HUES6 (cell line): Measurements from ENCODE around the gene CTNNA1.

ENCODE experiments used
- H3K27ac ChIP-seq: 2 replicates; pipeline ENCODE4 v1.7.0; 2013; ENCODE audit warnings: low read depth, mild to moderate bottlenecking, low read length, inconsistent platforms
- H3K27me3 ChIP-seq: 2 replicates; pipeline ENCODE4 v1.6.1; 2013; ENCODE audit warnings: low read length; ENCODE audit not compliant: control insufficient read depth, insufficient read depth
- H3K36me3 ChIP-seq: 2 replicates; pipeline ENCODE4 v1.6.1; 2013; ENCODE audit warnings: low read length; ENCODE audit not compliant: control insufficient read depth, insufficient read depth
- H3K4me1 ChIP-seq: 2 replicates; pipeline ENCODE4 v1.6.1; 2013; ENCODE audit warnings: low read length; ENCODE audit not compliant: control insufficient read depth, insufficient read depth
- H3K4me3 ChIP-seq: 2 replicates; pipeline ENCODE4 v1.5.1; 2013; ENCODE audit warnings: low read depth, low read length
- H3K9ac ChIP-seq: one replicate; pipeline ENCODE4 v1.6.1; 2013; ENCODE audit warnings: mild to moderate bottlenecking, low read length
- H3K9me3 ChIP-seq: 2 replicates; pipeline ENCODE4 v1.6.1; 2013; ENCODE audit warnings: low read depth, low read length; ENCODE audit not compliant: control insufficient read depth, insufficient read depth

CTNNA1 gene

GRCh38 chr5:138817241-138817640 is 64.0 kb downstream of the CTNNA1 start:
- H3K27me3 ChIP-seq: no peaks in the 10 kb centered on the region
- no peaks in the 10 kb centered on the region for H3K9me3 ChIP-seq
- H3K4me1 ChIP-seq: peaks cover 4% of the 10 kb centered on the region; the same call in 1 of the 2 replicates
- no peak overlapping the region for H3K9ac ChIP-seq
- peaks cover 50% of the 10 kb centered on the region for H3K36me3 ChIP-seq
- no peak overlapping the region for H3K27ac ChIP-seq
- no peak overlapping the region for H3K4me3 ChIP-seq

- Histone ChIP-seq H3K27ac (no peak overlapping the region), H3K4me1 (peaks cover 4% of the 10 kb centered on the region; the same call in 1 of the 2 replicates), H3K4me3 (no peak overlapping the region), H3K9ac (no peak overlapping the region), H3K36me3 (peaks cover 37% of the 10 kb centered on the region), H3K27me3 (no peaks in the 10 kb centered on the region), H3K9me3 (no peaks in the 10 kb centered on the region)
Measured at GRCh38 chr5:138819081-138819480, 65.9 kb downstream of the CTNNA1 start.

GRCh38 chr5:138820695-138821094 is 67.5 kb downstream of the CTNNA1 start:
- Histone ChIP-seq H3K27ac (no peak overlapping the region), H3K9ac (no peak overlapping the region)

GRCh38 chr5:138824516-138824915 is 71.3 kb downstream of the CTNNA1 start:
- Histone ChIP-seq H3K27ac (no peak overlapping the region), H3K36me3 (peaks cover 50% of the 10 kb centered on the region), H3K4me1 (no peaks in the 10 kb centered on the region; the same call in 1 of the 2 replicates), H3K4me3 (no peak overlapping the region), H3K9ac (no peak overlapping the region), H3K27me3 (no peaks in the 10 kb centered on the region), H3K9me3 (no peaks in the 10 kb centered on the region)

More at GRCh38 chr5:138820695-138821094, 67.5 kb downstream of the CTNNA1 start:
- Histone ChIP-seq H3K36me3 (peaks cover 32% of the 10 kb centered on the region), H3K27me3 (no peaks in the 10 kb centered on the region), H3K9me3 (no peaks in the 10 kb centered on the region), H3K4me3 (no peak overlapping the region), H3K4me1 (peaks cover 4% of the 10 kb centered on the region; the same call in 1 of the 2 replicates)

- H3K4me1 ChIP-seq: no peaks in the 10 kb centered on the region; the same call in 1 of the 2 replicates
- no peaks in the 10 kb centered on the region for H3K27me3 ChIP-seq
- no peak overlapping the region for H3K27ac ChIP-seq
- H3K4me3 ChIP-seq: no peak overlapping the region
- H3K9ac ChIP-seq: no peak overlapping the region
- peaks cover 49% of the 10 kb centered on the region for H3K36me3 ChIP-seq
- H3K9me3 ChIP-seq: no peaks in the 10 kb centered on the region
Measured at GRCh38 chr5:138824924-138825863, 72.0 kb downstream of the CTNNA1 start.

- no peak overlapping the region for H3K9ac ChIP-seq
- no peak overlapping the region for H3K27ac ChIP-seq
- no peaks in the 10 kb centered on the region for H3K9me3 ChIP-seq
- H3K27me3 ChIP-seq: no peaks in the 10 kb centered on the region
- peaks cover 47% of the 10 kb centered on the region for H3K36me3 ChIP-seq
- peaks cover 27% of the 10 kb centered on the region for H3K4me1 ChIP-seq
- no peak overlapping the region for H3K4me3 ChIP-seq
Measured at GRCh38 chr5:138828556-138828955, 75.3 kb downstream of the CTNNA1 start.

- no peak overlapping the region for H3K27ac ChIP-seq
- no peaks in the 10 kb centered on the region for H3K27me3 ChIP-seq
- H3K4me1 ChIP-seq: peaks cover 33% of the 10 kb centered on the region
- no peaks in the 10 kb centered on the region for H3K9me3 ChIP-seq
- H3K4me3 ChIP-seq: no peak overlapping the region
- peaks cover 44% of the 10 kb centered on the region for H3K36me3 ChIP-seq
- H3K9ac ChIP-seq: no peak overlapping the region
Measured at GRCh38 chr5:138829341-138829740, 76.1 kb downstream of the CTNNA1 start.

- peaks cover 48% of the 10 kb centered on the region for H3K4me1 ChIP-seq
Measured at GRCh38 chr5:138831703-138832102, 78.5 kb downstream of the CTNNA1 start.

GRCh38 chr5:138832218-138832617 is 79.0 kb downstream of the CTNNA1 start:
- peaks cover 27% of the 10 kb centered on the region for H3K36me3 ChIP-seq
- no peaks in the 10 kb centered on the region for H3K27me3 ChIP-seq
- H3K4me1 ChIP-seq: peaks cover 51% of the 10 kb centered on the region
- no peak overlapping the region for H3K4me3 ChIP-seq
- H3K27ac ChIP-seq: peak overlapping the region; percentile 36; the same call in 1 of the 2 replicates
- no peaks in the 10 kb centered on the region for H3K9me3 ChIP-seq
- H3K9ac ChIP-seq: no peak overlapping the region

More at GRCh38 chr5:138831703-138832102, 78.5 kb downstream of the CTNNA1 start:
- Histone ChIP-seq H3K36me3 (peaks cover 30% of the 10 kb centered on the region), H3K9ac (no peak overlapping the region), H3K4me3 (no peak overlapping the region), H3K27me3 (no peaks in the 10 kb centered on the region), H3K9me3 (no peaks in the 10 kb centered on the region), H3K27ac (peak overlapping the region; percentile 36)

- peaks cover 18% of the 10 kb centered on the region for H3K36me3 ChIP-seq
- peaks cover 51% of the 10 kb centered on the region for H3K4me1 ChIP-seq
- peak overlapping the region; percentile 36 for H3K27ac ChIP-seq
- no peaks in the 10 kb centered on the region for H3K9me3 ChIP-seq
- H3K9ac ChIP-seq: no peak overlapping the region
- no peaks in the 10 kb centered on the region for H3K27me3 ChIP-seq
- H3K4me3 ChIP-seq: no peak overlapping the region
Measured at GRCh38 chr5:138833080-138833479, 79.9 kb downstream of the CTNNA1 start.

- Histone ChIP-seq H3K4me1 (peaks cover 51% of the 10 kb centered on the region), H3K9ac (no peak overlapping the region), H3K27ac (peak overlapping the region; percentile 90), H3K27me3 (no peaks in the 10 kb centered on the region), H3K4me3 (peak overlapping the region; percentile 43), H3K36me3 (peaks cover 10% of the 10 kb centered on the region), H3K9me3 (no peaks in the 10 kb centered on the region)
Measured at GRCh38 chr5:138833726-138834480, 80.7 kb downstream of the CTNNA1 start.
